ENCODE results near the gene GDE1. TPM values are rescaled to one million over a fixed set of nuclear protein-coding genes. Genes with fewer than 3 reads are reported as not detected.

Gene GDE1
- total RNA-seq, 1 donor from 2014 or later: 111 TPM

GRCh38 chr16:19513377-19514053 lies 8.4 kb downstream of the GDE1 start:
- Histone ChIP-seq H3K4me3 (ENCODE audit: low read depth, low read length) (no peak overlapping the region), H3K27me3 (ENCODE audit: control insufficient read depth, insufficient read depth, low read length) (no peaks in the 10 kb centered on the region), H3K36me3 (ENCODE audit: control insufficient read depth, insufficient read depth, low read length) (no peaks in the 10 kb centered on the region)
- no peak for FAIRE-seq
- no peak for DNase-seq (ENCODE audit: low read depth)
- TF ChIP-seq, protein P1, sequence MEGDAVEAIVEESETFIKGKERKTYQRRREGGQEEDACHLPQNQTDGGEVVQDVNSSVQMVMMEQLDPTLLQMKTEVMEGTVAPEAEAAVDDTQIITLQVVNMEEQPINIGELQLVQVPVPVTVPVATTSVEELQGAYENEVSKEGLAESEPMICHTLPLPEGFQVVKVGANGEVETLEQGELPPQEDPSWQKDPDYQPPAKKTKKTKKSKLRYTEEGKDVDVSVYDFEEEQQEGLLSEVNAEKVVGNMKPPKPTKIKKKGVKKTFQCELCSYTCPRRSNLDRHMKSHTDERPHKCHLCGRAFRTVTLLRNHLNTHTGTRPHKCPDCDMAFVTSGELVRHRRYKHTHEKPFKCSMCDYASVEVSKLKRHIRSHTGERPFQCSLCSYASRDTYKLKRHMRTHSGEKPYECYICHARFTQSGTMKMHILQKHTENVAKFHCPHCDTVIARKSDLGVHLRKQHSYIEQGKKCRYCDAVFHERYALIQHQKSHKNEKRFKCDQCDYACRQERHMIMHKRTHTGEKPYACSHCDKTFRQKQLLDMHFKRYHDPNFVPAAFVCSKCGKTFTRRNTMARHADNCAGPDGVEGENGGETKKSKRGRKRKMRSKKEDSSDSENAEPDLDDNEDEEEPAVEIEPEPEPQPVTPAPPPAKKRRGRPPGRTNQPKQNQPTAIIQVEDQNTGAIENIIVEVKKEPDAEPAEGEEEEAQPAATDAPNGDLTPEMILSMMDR (IDR thresholded peaks at IDR 0.05; ENCODE audit: insufficient read depth, low read length, severe bottlenecking): no peak

DNA sequence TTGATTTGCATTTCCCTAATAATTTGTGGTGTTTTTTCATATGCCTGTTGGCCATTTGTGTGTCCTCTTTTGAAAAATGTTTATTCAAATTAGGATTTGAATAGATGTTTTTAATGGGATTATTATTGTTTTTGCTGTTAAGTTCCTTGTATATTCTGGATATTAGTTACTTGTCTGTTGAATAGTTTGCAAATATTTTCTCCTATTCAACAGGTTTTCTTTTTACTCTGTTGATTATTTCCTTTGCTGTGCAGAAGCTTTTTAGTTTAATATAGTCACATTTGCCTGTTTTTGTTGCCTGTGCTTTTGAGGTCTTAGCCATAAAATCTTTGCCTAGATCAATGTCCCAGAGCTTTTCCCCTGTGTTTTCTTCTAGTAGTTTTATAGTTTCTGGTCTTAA lies 9.6 kb downstream of the GDE1 start:
- no peak overlapping the region for H3K4me3 ChIP-seq (ENCODE audit: low read depth, low read length)
- TF ChIP-seq, protein P1 (IDR thresholded peaks at IDR 0.05; ENCODE audit: insufficient read depth, low read length, severe bottlenecking): no peak
- no peak for FAIRE-seq
- no peaks in the 10 kb centered on the region for H3K27me3 ChIP-seq (ENCODE audit: control insufficient read depth, insufficient read depth, low read length)
- no peak for DNase-seq (ENCODE audit: low read depth)
- H3K36me3 ChIP-seq (ENCODE audit: control insufficient read depth, insufficient read depth, low read length): peaks cover 2% of the 10 kb centered on the region

GRCh38 chr16:19507867-19508266 lies 14.0 kb downstream of the GDE1 start:
- FAIRE-seq (no peak), DNase-seq (ENCODE audit: low read depth) (no peak)
- H3K27me3 ChIP-seq (ENCODE audit: control insufficient read depth, insufficient read depth, low read length): no peaks in the 10 kb centered on the region
- peaks cover 9% of the 10 kb centered on the region for H3K36me3 ChIP-seq (ENCODE audit: control insufficient read depth, insufficient read depth, low read length)
- TF ChIP-seq, protein P1 (IDR thresholded peaks at IDR 0.05; ENCODE audit: insufficient read depth, low read length, severe bottlenecking): no peak
- H3K4me3 ChIP-seq (ENCODE audit: low read depth, low read length): no peak overlapping the region

DNA sequence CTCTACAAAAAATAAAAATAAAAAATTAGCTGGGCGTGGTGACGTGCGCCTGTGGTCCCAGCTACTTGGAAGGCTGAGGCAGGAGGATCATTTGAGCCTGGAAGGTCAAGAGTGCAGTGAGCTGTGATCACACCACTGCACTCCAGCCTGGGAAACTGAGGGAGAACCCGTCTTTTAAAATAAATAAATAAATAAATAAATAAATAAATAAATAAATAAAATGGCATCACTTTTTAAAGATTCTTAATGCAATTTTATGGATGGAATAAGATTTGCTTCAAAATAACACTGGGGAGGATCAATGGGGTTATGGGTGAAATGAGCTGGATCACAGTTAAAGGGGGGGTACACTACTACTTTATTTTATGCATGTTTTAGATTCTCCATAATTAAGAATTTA lies 14.9 kb downstream of the GDE1 start:
- no peak overlapping the region for H3K4me3 ChIP-seq (ENCODE audit: low read depth, low read length)
- FAIRE-seq: no peak
- H3K36me3 ChIP-seq (ENCODE audit: control insufficient read depth, insufficient read depth, low read length): peaks cover 9% of the 10 kb centered on the region
- no peaks in the 10 kb centered on the region for H3K27me3 ChIP-seq (ENCODE audit: control insufficient read depth, insufficient read depth, low read length)
- TF ChIP-seq, protein P1 (IDR thresholded peaks at IDR 0.05; ENCODE audit: insufficient read depth, low read length, severe bottlenecking): no peak
- DNase-seq (ENCODE audit: low read depth): no peak

- TF ChIP-seq, protein P1 (IDR thresholded peaks at IDR 0.05; ENCODE audit: insufficient read depth, low read length, severe bottlenecking): no peak
- FAIRE-seq: no peak
These were observed 16.1 kb downstream of the GDE1 start for GRCh38 chr16:19505600-19506303.

More at GRCh38 chr16:19505600-19506303, 16.1 kb downstream of the GDE1 start:
- Histone ChIP-seq H3K4me3 (ENCODE audit: low read depth, low read length) (no peak overlapping the region), H3K36me3 (ENCODE audit: control insufficient read depth, insufficient read depth, low read length) (peaks cover 9% of the 10 kb centered on the region), H3K27me3 (ENCODE audit: control insufficient read depth, insufficient read depth, low read length) (no peaks in the 10 kb centered on the region)
- no peak for DNase-seq (ENCODE audit: low read depth)
